ACC112 (cell line): ENCODE data around the gene CFAP126.

Source experiments
- H2AFZ ChIP-seq: fragments of 200-600 bp; sonication (generic); one replicate; pipeline ENCODE4 v1.6.0; 2017; ENCODE audit warnings: antibody characterized with exemption, low read length; ENCODE audit not compliant: unreplicated experiment
- H3K27ac ChIP-seq: fragments of 200-600 bp; sonication (generic); 2 replicates; pipeline ENCODE4 v1.5.1; 2014; ENCODE audit warnings: low read depth, mild to moderate bottlenecking, antibody characterized with exemption, low read length, moderate library complexity
- H3K27me3 ChIP-seq: fragments of 200-600 bp; sonication (generic); 2 replicates; pipeline ENCODE4 v1.6.1; 2014; ENCODE audit warnings: mild to moderate bottlenecking, antibody characterized with exemption, low read length, moderate library complexity, mixed read lengths; ENCODE audit not compliant: insufficient read depth
- H3K36me3 ChIP-seq: fragments of 200-600 bp; sonication (generic); 2 replicates; pipeline ENCODE4 v1.6.1; 2016; ENCODE audit warnings: mild to moderate bottlenecking, antibody characterized with exemption, low read length, moderate library complexity, mixed read lengths; ENCODE audit not compliant: insufficient read depth
- H3K4me1 ChIP-seq: fragments of 200-600 bp; sonication (generic); one replicate; pipeline ENCODE4 v1.6.1; 2016; ENCODE audit warnings: low read length, mixed read lengths; ENCODE audit not compliant: insufficient read depth, unreplicated experiment, control insufficient read depth
- H3K4me3 ChIP-seq: fragments of 200-600 bp; sonication (generic); 2 replicates; pipeline ENCODE4 v1.5.1; 2014; ENCODE audit warnings: mild to moderate bottlenecking, low read depth, low read length
- H3K79me2 ChIP-seq: fragments of 200-600 bp; sonication (generic); one replicate; pipeline ENCODE4 v1.6.0; 2016; ENCODE audit warnings: low read length; ENCODE audit not compliant: control insufficient read depth, unreplicated experiment, insufficient read depth

Gene CFAP126

GRCh38 chr1:161379071-161379470 lies 11.4 kb upstream of the CFAP126 start:
- Histone ChIP-seq H3K4me3 (no peak overlapping the region), H2AFZ (no peak overlapping the region), H3K27me3 (no peaks in the 10 kb centered on the region), H3K36me3 (no peaks in the 10 kb centered on the region), H3K27ac (no peak overlapping the region), H3K79me2 (no peaks in the 10 kb centered on the region), H3K4me1 (peaks cover 16% of the 10 kb centered on the region)

- Histone ChIP-seq H3K4me1 (peaks cover 9% of the 10 kb centered on the region), H3K27ac (no peak overlapping the region), H3K27me3 (no peaks in the 10 kb centered on the region), H3K79me2 (no peaks in the 10 kb centered on the region), H3K4me3 (no peak overlapping the region), H2AFZ (no peak overlapping the region), H3K36me3 (no peaks in the 10 kb centered on the region)
Observed at GRCh38 chr1:161378014-161378413, 10.3 kb upstream of the CFAP126 start.

GRCh38 chr1:161374373-161374772 lies 6.7 kb upstream of the CFAP126 start:
- no peaks in the 10 kb centered on the region for H3K36me3 ChIP-seq
- H2AFZ ChIP-seq, result no peak overlapping the region
- H3K27ac ChIP-seq, result no peak overlapping the region
- H3K79me2 ChIP-seq, result no peaks in the 10 kb centered on the region
- H3K27me3 ChIP-seq, result no peaks in the 10 kb centered on the region
- no peak overlapping the region for H3K4me3 ChIP-seq
- H3K4me1 ChIP-seq, result no peaks in the 10 kb centered on the region

- no peaks in the 10 kb centered on the region for H3K36me3 ChIP-seq
- H2AFZ ChIP-seq, result no peak overlapping the region
- no peaks in the 10 kb centered on the region for H3K4me1 ChIP-seq
- no peak overlapping the region for H3K27ac ChIP-seq
- H3K27me3 ChIP-seq, result no peaks in the 10 kb centered on the region
- H3K79me2 ChIP-seq, result no peaks in the 10 kb centered on the region
- no peak overlapping the region for H3K4me3 ChIP-seq
Observed at GRCh38 chr1:161373442-161373841, 5.8 kb upstream of the CFAP126 start.

GRCh38 chr1:161365207-161365606 lies 2.5 kb downstream of the CFAP126 start:
- H3K27ac ChIP-seq, result no peak overlapping the region
- no peaks in the 10 kb centered on the region for H3K4me1 ChIP-seq
- no peaks in the 10 kb centered on the region for H3K79me2 ChIP-seq
- H2AFZ ChIP-seq, result no peak overlapping the region
- H3K27me3 ChIP-seq, result no peaks in the 10 kb centered on the region
- peaks cover 10% of the 10 kb centered on the region for H3K36me3 ChIP-seq
- H3K4me3 ChIP-seq, result no peak overlapping the region

GRCh38 chr1:161364332-161364731 lies 3.3 kb downstream of the CFAP126 start:
- H3K27ac ChIP-seq, result no peak overlapping the region
- H3K36me3 ChIP-seq, result peaks cover 10% of the 10 kb centered on the region
- H2AFZ ChIP-seq, result no peak overlapping the region
- no peaks in the 10 kb centered on the region for H3K27me3 ChIP-seq
- H3K4me1 ChIP-seq, result no peaks in the 10 kb centered on the region
- H3K4me3 ChIP-seq, result no peak overlapping the region
- H3K79me2 ChIP-seq, result no peaks in the 10 kb centered on the region

- H3K79me2 ChIP-seq, result no peaks in the 10 kb centered on the region
- H3K4me1 ChIP-seq, result no peaks in the 10 kb centered on the region
- H2AFZ ChIP-seq, result no peak overlapping the region
- H3K4me3 ChIP-seq, result no peak overlapping the region
- H3K36me3 ChIP-seq, result peaks cover 10% of the 10 kb centered on the region
- H3K27me3 ChIP-seq, result no peaks in the 10 kb centered on the region
- H3K27ac ChIP-seq, result no peak overlapping the region
Observed at GRCh38 chr1:161359291-161359690, 8.4 kb downstream of the CFAP126 start.

GRCh38 chr1:161357073-161357472 lies 10.6 kb downstream of the CFAP126 start:
- Histone ChIP-seq H3K36me3 (no peaks in the 10 kb centered on the region), H3K27ac (no peak overlapping the region), H3K27me3 (no peaks in the 10 kb centered on the region), H3K4me3 (no peak overlapping the region), H3K79me2 (no peaks in the 10 kb centered on the region), H2AFZ (no peak overlapping the region), H3K4me1 (no peaks in the 10 kb centered on the region)

GRCh38 chr1:161351482-161351881 lies 16.2 kb downstream of the CFAP126 start:
- Histone ChIP-seq H3K79me2 (no peaks in the 10 kb centered on the region), H3K36me3 (no peaks in the 10 kb centered on the region; the same call in 1 of the 2 replicates), H3K4me1 (no peaks in the 10 kb centered on the region), H3K27ac (no peak overlapping the region), H3K27me3 (no peaks in the 10 kb centered on the region), H3K4me3 (no peak overlapping the region), H2AFZ (no peak overlapping the region)

- Histone ChIP-seq H3K79me2 (no peaks in the 10 kb centered on the region), H2AFZ (no peak overlapping the region), H3K27me3 (no peaks in the 10 kb centered on the region), H3K27ac (no peak overlapping the region), H3K4me3 (no peak overlapping the region), H3K36me3 (no peaks in the 10 kb centered on the region; the same call in 1 of the 2 replicates), H3K4me1 (no peaks in the 10 kb centered on the region)
Observed at GRCh38 chr1:161350671-161351070, 17.0 kb downstream of the CFAP126 start.

GRCh38 chr1:161342821-161343220 lies 24.9 kb downstream of the CFAP126 start:
- Histone ChIP-seq H3K27me3 (no peaks in the 10 kb centered on the region), H3K79me2 (no peaks in the 10 kb centered on the region), H2AFZ (no peak overlapping the region), H3K27ac (no peak overlapping the region), H3K36me3 (peaks cover 16% of the 10 kb centered on the region; the same call in 1 of the 2 replicates), H3K4me3 (no peak overlapping the region), H3K4me1 (no peaks in the 10 kb centered on the region)
